ENCODE results near the gene ITGB7. TPM values are rescaled to one million over a fixed set of nuclear protein-coding genes. Genes with fewer than 3 reads are reported as not detected.
A peak's percentile ranks its signal among the peaks of the same experiment; 100 is the strongest.

The ITGB7 gene
- total RNA-seq, 1 experiment from 2014 or later, result 1.9 TPM

DNA sequence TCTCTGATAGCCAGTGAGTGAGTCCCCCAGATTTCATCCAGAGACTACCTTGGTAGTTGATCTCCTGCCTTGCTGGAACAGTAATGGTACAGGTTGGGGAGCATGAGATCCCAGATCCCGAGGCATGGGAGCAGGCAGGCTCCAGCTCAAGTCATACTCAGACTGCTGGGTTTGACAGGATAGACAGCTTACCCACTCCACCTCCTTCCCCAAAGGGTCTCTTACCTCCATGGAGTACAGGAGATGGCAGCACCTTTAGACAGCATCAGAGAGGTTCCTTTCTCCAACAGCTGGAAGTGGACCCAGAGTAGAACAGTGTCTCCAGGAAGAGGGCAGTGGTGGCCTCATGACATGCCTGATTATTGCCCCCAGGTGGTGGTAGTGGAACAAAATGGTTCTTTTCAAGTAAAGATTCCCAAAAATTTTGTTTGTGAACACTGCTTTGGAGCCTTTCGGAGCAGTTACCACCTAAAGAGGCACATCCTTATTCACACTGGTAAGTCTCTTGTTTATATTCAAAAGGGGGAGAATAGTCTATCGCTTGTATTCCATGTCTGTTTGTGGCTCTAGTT lies 21.4 kb downstream of the ITGB7 start:
- ChIA-PET POLR2A (ENCODE audit: unreplicated experiment) (no interaction called here), CTCF (no interaction called here)

DNA sequence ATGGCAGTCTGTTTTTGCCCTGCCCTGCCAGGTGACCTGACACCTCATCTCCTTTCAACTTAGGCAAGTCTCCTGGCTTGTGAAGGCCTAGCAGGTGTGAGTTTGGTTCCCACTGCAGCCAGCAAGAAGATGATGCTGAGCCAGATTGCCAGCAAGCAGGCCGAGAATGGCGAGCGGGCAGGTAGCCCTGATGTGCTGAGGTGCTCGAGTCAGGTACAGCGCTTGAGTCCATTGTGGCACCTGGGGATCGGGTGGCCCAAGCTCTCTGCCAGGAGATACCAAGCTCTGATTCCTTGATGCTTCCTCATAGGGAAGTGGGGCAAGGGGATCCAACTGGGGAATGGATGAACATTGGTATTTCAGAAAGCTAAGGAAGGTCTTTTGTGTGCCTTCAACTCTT lies 22.2 kb downstream of the ITGB7 start:
- no peak overlapping the region for H3K9ac ChIP-seq (ENCODE audit: low read length)
- H3K4me3 ChIP-seq (ENCODE audit: low read length), result no peak overlapping the region
- intact Hi-C loops (cut with micrococcal nuclease), result no loop called here
- no peaks in the 10 kb centered on the region for H3K27me3 ChIP-seq (ENCODE audit: low read length)
- CTCF ChIA-PET, result no interaction called here
- H3K27ac ChIP-seq (ENCODE audit: low read length), result no peak overlapping the region
- ATAC-seq (no peak), DNase-seq (no peak)
- no peak overlapping the region for H3K4me2 ChIP-seq (ENCODE audit: low read length)
- H3K79me2 ChIP-seq (ENCODE audit: low read length), result peaks cover 30% of the 10 kb centered on the region
- POLR2A ChIA-PET (ENCODE audit: unreplicated experiment), result no interaction called here
- no peaks in the 10 kb centered on the region for H3K9me2 ChIP-seq (replicated peaks; ENCODE audit: low read length)
- no peaks in the 10 kb centered on the region for H4K20me1 ChIP-seq (ENCODE audit: low read length)
- TF ChIP-seq EZH2phosphoT487 (IDR thresholded peaks at IDR 0.05; ENCODE audit: borderline replicate concordance, low read length) (no peak), EZH2 (IDR thresholded peaks at IDR 0.05; ENCODE audit: low read length, unreplicated experiment) (no peak)
- TF ChIP-seq, protein P1, sequence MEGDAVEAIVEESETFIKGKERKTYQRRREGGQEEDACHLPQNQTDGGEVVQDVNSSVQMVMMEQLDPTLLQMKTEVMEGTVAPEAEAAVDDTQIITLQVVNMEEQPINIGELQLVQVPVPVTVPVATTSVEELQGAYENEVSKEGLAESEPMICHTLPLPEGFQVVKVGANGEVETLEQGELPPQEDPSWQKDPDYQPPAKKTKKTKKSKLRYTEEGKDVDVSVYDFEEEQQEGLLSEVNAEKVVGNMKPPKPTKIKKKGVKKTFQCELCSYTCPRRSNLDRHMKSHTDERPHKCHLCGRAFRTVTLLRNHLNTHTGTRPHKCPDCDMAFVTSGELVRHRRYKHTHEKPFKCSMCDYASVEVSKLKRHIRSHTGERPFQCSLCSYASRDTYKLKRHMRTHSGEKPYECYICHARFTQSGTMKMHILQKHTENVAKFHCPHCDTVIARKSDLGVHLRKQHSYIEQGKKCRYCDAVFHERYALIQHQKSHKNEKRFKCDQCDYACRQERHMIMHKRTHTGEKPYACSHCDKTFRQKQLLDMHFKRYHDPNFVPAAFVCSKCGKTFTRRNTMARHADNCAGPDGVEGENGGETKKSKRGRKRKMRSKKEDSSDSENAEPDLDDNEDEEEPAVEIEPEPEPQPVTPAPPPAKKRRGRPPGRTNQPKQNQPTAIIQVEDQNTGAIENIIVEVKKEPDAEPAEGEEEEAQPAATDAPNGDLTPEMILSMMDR (conservative IDR thresholded peaks at IDR 0.05; ENCODE audit: low read depth, low read length), result no peak
- peaks cover 53% of the 10 kb centered on the region for H3K36me3 ChIP-seq (ENCODE audit: low read depth, low read length)
- peaks cover 5% of the 10 kb centered on the region for H3F3A ChIP-seq (ENCODE audit: low read length, unreplicated experiment)
- H3K4me1 ChIP-seq (ENCODE audit: insufficient read depth, low read length), result peaks cover 22% of the 10 kb centered on the region
- H3K9me3 ChIP-seq (ENCODE audit: low read length), result no peaks in the 10 kb centered on the region
- BruUV-seq (replicated peaks), result no TSS peak
- no peak overlapping the region for H2AFZ ChIP-seq (ENCODE audit: low read length)

More for the DNA sequence above, 21.4 kb downstream of the ITGB7 start:
- Histone ChIP-seq H3K4me3 (ENCODE audit: low read length) (no peak overlapping the region), H3K9me3 (ENCODE audit: low read length) (no peaks in the 10 kb centered on the region), H3K9ac (ENCODE audit: low read length) (no peak overlapping the region), H3F3A (ENCODE audit: low read length, unreplicated experiment) (peaks cover 5% of the 10 kb centered on the region), H3K27me3 (ENCODE audit: low read length) (no peaks in the 10 kb centered on the region), H3K4me1 (ENCODE audit: insufficient read depth, low read length) (peaks cover 21% of the 10 kb centered on the region), H3K4me2 (ENCODE audit: low read length) (no peak overlapping the region), H3K36me3 (ENCODE audit: low read depth, low read length) (peaks cover 53% of the 10 kb centered on the region), H3K27ac (ENCODE audit: low read length) (no peak overlapping the region), H4K20me1 (ENCODE audit: low read length) (no peaks in the 10 kb centered on the region), H3K9me2 (replicated peaks; ENCODE audit: low read length) (no peaks in the 10 kb centered on the region), H2AFZ (ENCODE audit: low read length) (no peak overlapping the region), H3K79me2 (ENCODE audit: low read length) (peaks cover 30% of the 10 kb centered on the region)
- intact Hi-C loops (cut with micrococcal nuclease), result no loop called here
- TF ChIP-seq, protein P1 (conservative IDR thresholded peaks at IDR 0.05; ENCODE audit: low read depth, low read length), result peak; percentile 44; the same call in 1 of the 2 replicates
- TF ChIP-seq EZH2phosphoT487 (IDR thresholded peaks at IDR 0.05; ENCODE audit: borderline replicate concordance, low read length) (no peak), EZH2 (IDR thresholded peaks at IDR 0.05; ENCODE audit: low read length, unreplicated experiment) (no peak)
- ATAC-seq, result no peak
- no TSS peak for BruUV-seq (replicated peaks)
- no peak for DNase-seq

DNA sequence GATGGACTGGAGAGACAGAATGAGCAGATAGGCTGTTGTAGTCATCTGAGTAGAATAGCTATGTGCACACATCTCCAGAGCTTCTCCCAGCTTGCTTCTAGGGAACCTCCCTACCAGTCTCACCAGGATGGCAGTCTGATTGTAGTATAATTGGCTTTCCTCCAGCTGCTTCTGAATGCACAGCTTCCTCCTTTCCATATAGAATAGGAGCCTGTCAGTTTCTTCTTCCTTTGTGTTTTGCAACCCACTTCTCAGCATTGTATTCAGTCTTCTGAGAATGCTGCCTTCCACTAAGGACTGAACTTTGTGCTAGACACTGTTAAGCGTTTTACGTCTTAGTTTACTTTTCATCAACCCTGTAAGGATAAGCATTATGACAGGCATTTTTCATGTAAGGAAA lies 24.1 kb downstream of the ITGB7 start:
- H3K79me2 ChIP-seq (ENCODE audit: low read length), result peaks cover 39% of the 10 kb centered on the region
- H3K4me3 ChIP-seq (ENCODE audit: low read length), result peak overlapping the region; percentile 94
- H3K9me2 ChIP-seq (replicated peaks; ENCODE audit: low read length), result no peaks in the 10 kb centered on the region
- POLR2A ChIA-PET (ENCODE audit: unreplicated experiment), result no interaction called here
- peaks cover 5% of the 10 kb centered on the region for H3F3A ChIP-seq (ENCODE audit: low read length, unreplicated experiment)
- DNase-seq (peak; percentile 23), ATAC-seq (no peak)
- no peak overlapping the region for H3K27ac ChIP-seq (ENCODE audit: low read length)
- H3K36me3 ChIP-seq (ENCODE audit: low read depth, low read length), result peaks cover 47% of the 10 kb centered on the region
- CTCF ChIA-PET, result interaction anchor here (0.6 kb wide), 1 partner anchor 12 kb away, joined by 3 read pairs; no protein-coding TSS in a partner anchor
- H2AFZ ChIP-seq (ENCODE audit: low read length), result no peak overlapping the region
- H3K4me2 ChIP-seq (ENCODE audit: low read length), result peak overlapping the region; percentile 89
- no peaks in the 10 kb centered on the region for H3K27me3 ChIP-seq (ENCODE audit: low read length)
- no peaks in the 10 kb centered on the region for H4K20me1 ChIP-seq (ENCODE audit: low read length)
- no peaks in the 10 kb centered on the region for H3K9me3 ChIP-seq (ENCODE audit: low read length)
- H3K9ac ChIP-seq (ENCODE audit: low read length), result no peak overlapping the region
- no TSS peak for BruUV-seq (replicated peaks)
- H3K4me1 ChIP-seq (ENCODE audit: insufficient read depth, low read length), result peaks cover 31% of the 10 kb centered on the region
- TF ChIP-seq, protein P1 (conservative IDR thresholded peaks at IDR 0.05; ENCODE audit: low read depth, low read length), result no peak
- no peak for TF ChIP-seq EZH2 (IDR thresholded peaks at IDR 0.05; ENCODE audit: low read length, unreplicated experiment)
- no peak for TF ChIP-seq EZH2phosphoT487 (IDR thresholded peaks at IDR 0.05; ENCODE audit: borderline replicate concordance, low read length)
- intact Hi-C loops (cut with micrococcal nuclease), result no loop called here
